ENCODE results near the gene TRPV4. TPM values are rescaled to one million over a fixed set of nuclear protein-coding genes. Genes with fewer than 3 reads are reported as not detected.

TRPV4 gene
- total RNA-seq, 2 donors from 2014 or later = 5.2 to 6.3 TPM

- peaks cover 19% of the 10 kb centered on the region for H3K4me1 ChIP-seq
- WGBS, 2 donors = 86 to 89% methylated on average over 17 of the region's 17 CpGs
- TF ChIP-seq POLR2A (IDR thresholded peaks at IDR 0.05) = no peak
- TF ChIP-seq, protein P1, sequence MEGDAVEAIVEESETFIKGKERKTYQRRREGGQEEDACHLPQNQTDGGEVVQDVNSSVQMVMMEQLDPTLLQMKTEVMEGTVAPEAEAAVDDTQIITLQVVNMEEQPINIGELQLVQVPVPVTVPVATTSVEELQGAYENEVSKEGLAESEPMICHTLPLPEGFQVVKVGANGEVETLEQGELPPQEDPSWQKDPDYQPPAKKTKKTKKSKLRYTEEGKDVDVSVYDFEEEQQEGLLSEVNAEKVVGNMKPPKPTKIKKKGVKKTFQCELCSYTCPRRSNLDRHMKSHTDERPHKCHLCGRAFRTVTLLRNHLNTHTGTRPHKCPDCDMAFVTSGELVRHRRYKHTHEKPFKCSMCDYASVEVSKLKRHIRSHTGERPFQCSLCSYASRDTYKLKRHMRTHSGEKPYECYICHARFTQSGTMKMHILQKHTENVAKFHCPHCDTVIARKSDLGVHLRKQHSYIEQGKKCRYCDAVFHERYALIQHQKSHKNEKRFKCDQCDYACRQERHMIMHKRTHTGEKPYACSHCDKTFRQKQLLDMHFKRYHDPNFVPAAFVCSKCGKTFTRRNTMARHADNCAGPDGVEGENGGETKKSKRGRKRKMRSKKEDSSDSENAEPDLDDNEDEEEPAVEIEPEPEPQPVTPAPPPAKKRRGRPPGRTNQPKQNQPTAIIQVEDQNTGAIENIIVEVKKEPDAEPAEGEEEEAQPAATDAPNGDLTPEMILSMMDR (IDR thresholded peaks at IDR 0.05) = no peak
- H3K4me3 ChIP-seq = no peak overlapping the region
- H3K27ac ChIP-seq = no peak overlapping the region
- no peaks in the 10 kb centered on the region for H3K36me3 ChIP-seq (replicated peaks in 1 of 2; ENCODE audit: insufficient read depth in 1 of 2, low read depth in 2 of 2)
- H3K9me3 ChIP-seq = no peaks in the 10 kb centered on the region
- DNase-seq (no peak), ATAC-seq (no peak)
- intact Hi-C loops (cut with DNase I) = loop anchor here (10.0 kb wide), 1 partner anchor 336 kb away; no protein-coding TSS in a partner anchor
- no peaks in the 10 kb centered on the region for H3K27me3 ChIP-seq
These were observed 62.1 kb downstream of the TRPV4 start for GRCh38 chr12:109770861-109771670.

DNA sequence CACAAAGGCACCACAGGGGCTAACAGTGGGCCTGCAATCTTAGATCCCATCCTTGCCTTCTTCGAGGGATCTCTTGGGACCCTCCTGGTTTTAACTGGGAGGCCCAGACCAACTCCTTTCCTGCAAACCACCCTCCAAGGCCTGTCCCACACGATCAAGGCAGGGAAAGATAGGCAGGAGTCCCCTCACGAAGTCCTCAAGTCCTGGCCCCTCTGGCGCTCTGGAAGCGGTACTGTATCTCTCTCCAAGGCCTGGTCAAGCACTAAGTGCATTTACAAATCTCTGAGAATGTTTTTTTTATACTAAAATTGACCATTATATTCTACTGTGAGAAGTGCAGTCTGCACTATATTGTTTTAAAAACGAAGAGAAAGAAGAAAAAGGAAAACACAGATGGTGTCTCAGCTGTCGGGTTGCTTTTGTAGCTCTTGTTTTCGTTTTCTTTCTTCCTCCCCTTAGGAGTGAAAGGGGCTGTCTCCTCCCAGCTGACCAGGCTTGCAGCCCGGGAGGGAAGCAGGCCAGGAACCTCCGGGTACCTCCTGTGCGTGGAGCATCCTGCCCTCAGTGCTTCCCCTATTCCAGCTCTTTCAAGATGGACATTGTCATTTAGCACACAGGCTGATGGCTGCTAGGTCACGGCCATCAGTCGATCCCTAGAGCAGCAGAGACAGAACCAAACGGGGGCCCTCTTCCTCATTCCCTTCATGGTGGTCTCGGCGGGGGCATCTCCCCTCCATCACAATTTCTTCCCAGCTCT, 62.9 kb downstream of the TRPV4 start:
- no peak for ATAC-seq
- intact Hi-C loops (cut with DNase I) = loop anchor here (10.0 kb wide), 1 partner anchor 335 kb away; no protein-coding TSS in a partner anchor
- H3K36me3 ChIP-seq (replicated peaks in 1 of 2; ENCODE audit: insufficient read depth in 1 of 2, low read depth in 2 of 2) = no peaks in the 10 kb centered on the region
- TF ChIP-seq, protein P1 (IDR thresholded peaks at IDR 0.05) = no peak
- TF ChIP-seq POLR2A (IDR thresholded peaks at IDR 0.05) = no peak
- H3K27ac ChIP-seq = no peak overlapping the region
- no peaks in the 10 kb centered on the region for H3K9me3 ChIP-seq
- H3K27me3 ChIP-seq = no peaks in the 10 kb centered on the region
- DNase-seq = no peak
- no peak overlapping the region for H3K4me3 ChIP-seq
- peaks cover 22% of the 10 kb centered on the region for H3K4me1 ChIP-seq
- 69 to 79% methylated on average over 16 of the region's 16 CpGs for WGBS, 2 donors

- Histone ChIP-seq H3K27me3 (no peaks in the 10 kb centered on the region), H3K36me3 (replicated peaks in 1 of 2; ENCODE audit: insufficient read depth in 1 of 2, low read depth in 2 of 2) (no peaks in the 10 kb centered on the region), H3K4me1 (peaks cover 22% of the 10 kb centered on the region), H3K4me3 (no peak overlapping the region), H3K9me3 (no peaks in the 10 kb centered on the region), H3K27ac (no peak overlapping the region)
- WGBS, 2 donors = 93 to 95% methylated on average over 8 to 35 of the region's 38 CpGs
- ATAC-seq = no peak
- TF ChIP-seq, protein P1 (IDR thresholded peaks at IDR 0.05) = no peak
- no peak for TF ChIP-seq POLR2A (IDR thresholded peaks at IDR 0.05)
- no peak for DNase-seq
- intact Hi-C loops (cut with DNase I) = no loop called here
These were observed 64.1 kb downstream of the TRPV4 start for GRCh38 chr12:109768901-109769670.

DNA sequence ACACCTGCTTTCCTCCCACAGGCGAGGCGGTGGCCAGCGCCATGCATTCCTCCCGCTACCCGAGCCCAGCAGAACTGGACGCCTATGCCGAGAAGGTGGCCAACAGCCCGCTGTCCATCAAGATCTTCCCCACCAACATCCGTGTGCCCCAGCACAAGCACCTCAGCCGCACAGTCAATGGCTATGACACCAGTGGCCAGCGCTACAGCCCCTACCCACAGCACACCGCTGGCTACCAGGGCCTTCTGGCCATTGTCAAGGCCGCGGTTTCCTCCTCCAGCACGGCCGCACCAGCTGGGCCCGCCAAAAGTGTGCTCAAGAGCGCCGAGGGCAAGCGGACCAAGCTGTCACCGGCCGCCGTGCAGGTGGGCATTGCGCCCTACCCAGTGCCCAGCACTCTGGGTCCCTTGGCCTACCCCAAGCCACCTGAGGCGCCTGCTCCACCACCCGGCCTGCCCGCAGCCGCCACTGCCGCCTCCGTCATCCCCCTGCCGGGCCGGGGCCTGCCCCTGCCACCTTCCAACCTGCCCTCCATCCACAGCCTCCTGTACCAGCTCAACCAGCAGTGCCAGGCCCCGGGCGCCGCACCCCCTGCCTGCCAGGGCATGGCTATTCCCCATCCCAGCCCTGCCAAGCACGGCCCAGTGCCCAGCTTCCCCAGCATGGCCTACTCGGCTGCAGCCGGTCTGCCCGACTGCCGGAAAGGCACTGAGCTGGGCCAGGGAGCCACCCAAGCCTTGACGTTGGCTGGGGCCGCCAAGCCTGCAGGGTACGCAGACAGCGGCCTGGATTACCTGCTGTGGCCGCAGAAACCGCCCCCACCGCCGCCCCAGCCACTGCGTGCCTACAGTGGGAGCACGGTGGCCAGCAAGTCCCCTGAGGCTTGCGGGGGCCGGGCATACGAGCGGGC, 65.0 kb downstream of the TRPV4 start:
- ATAC-seq = no peak
- Histone ChIP-seq H3K27me3 (no peaks in the 10 kb centered on the region), H3K4me3 (no peak overlapping the region), H3K4me1 (peaks cover 13% of the 10 kb centered on the region), H3K36me3 (replicated peaks in 1 of 2; ENCODE audit: insufficient read depth in 1 of 2, low read depth in 2 of 2) (no peaks in the 10 kb centered on the region), H3K27ac (no peak overlapping the region), H3K9me3 (no peaks in the 10 kb centered on the region)
- DNase-seq = no peak
- no peak for TF ChIP-seq POLR2A (IDR thresholded peaks at IDR 0.05)
- TF ChIP-seq, protein P1 (IDR thresholded peaks at IDR 0.05) = no peak
- WGBS, 2 donors = 95 to 96% methylated on average over 25 to 51 of the region's 54 CpGs
- intact Hi-C loops (cut with DNase I) = no loop called here

Measured in body of pancreas (tissue), 4 donors.